MG63 (cell line): Measurements from ENCODE around the gene OBSCN. TPM values are rescaled to one million over a fixed set of nuclear protein-coding genes. Genes with fewer than 3 reads are reported as not detected.
"Not testable (repeated sequence)": the region's sequence is repeated elsewhere in the genome, so short reads cannot be mapped to it uniquely, and the experiment has no call there.

Experiments
- DNase-seq: peaks from one replicate; pipeline ENCODE4 v3.0.0-alpha.2; 2020
- H3K27me3 ChIP-seq: fragments of 250-450 bp; sonication (Bioruptor Pico); 2 replicates; pipeline ENCODE4 v1.5.1; 2020; ENCODE audit warnings: mild to moderate bottlenecking, moderate library complexity
- H3K36me3 ChIP-seq: fragments of 250-450 bp; sonication (Bioruptor Pico); 2 replicates; pipeline ENCODE4 v1.5.1; 2020; ENCODE audit warnings: mild to moderate bottlenecking, moderate library complexity
- H3K4me3 ChIP-seq: fragments of 250-450 bp; sonication (Bioruptor Pico); 2 replicates; pipeline ENCODE4 v1.5.1; 2020; ENCODE audit warnings: mild to moderate bottlenecking, moderate library complexity
- H3K9me3 ChIP-seq: fragments of 250-450 bp; sonication (Bioruptor Pico); 2 replicates; pipeline ENCODE4 v1.5.1; 2020; ENCODE audit warnings: mild to moderate bottlenecking, moderate library complexity
- total RNA-seq: library from RNA; depleted of rRNA; stranded (reverse); fragments of >200 nt; shearing (Covaris generic); gene quantifications from 2 replicates; pipeline ENCODE4 v1.2.3, GENCODE V29; 2014; ENCODE audit warnings: low replicate concordance

The OBSCN gene
- total RNA-seq, 1 experiment from 2014 or later, result 2.8 TPM

GRCh38 chr1:228177721-228178710 is 29.8 kb upstream of the OBSCN start:
- Histone ChIP-seq H3K4me3 (no peak overlapping the region), H3K36me3 (no peaks in the 10 kb centered on the region; the same call in 1 of the 2 replicates), H3K9me3 (no peaks in the 10 kb centered on the region), H3K27me3 (no peaks in the 10 kb centered on the region)
- DNase-seq, result no peak

GRCh38 chr1:228178737-228179684 is 28.8 kb upstream of the OBSCN start:
- no peaks in the 10 kb centered on the region for H3K27me3 ChIP-seq
- no peaks in the 10 kb centered on the region for H3K9me3 ChIP-seq
- no peaks in the 10 kb centered on the region; the same call in 1 of the 2 replicates for H3K36me3 ChIP-seq
- no peak for DNase-seq
- H3K4me3 ChIP-seq, result no peak overlapping the region

GRCh38 chr1:228180271-228180958 is 27.4 kb upstream of the OBSCN start:
- no peaks in the 10 kb centered on the region for H3K27me3 ChIP-seq
- DNase-seq, result no peak
- no peaks in the 10 kb centered on the region for H3K9me3 ChIP-seq
- H3K4me3 ChIP-seq, result no peak overlapping the region
- H3K36me3 ChIP-seq, result no peaks in the 10 kb centered on the region

GRCh38 chr1:228180959-228181644 is 26.7 kb upstream of the OBSCN start:
- no peak for DNase-seq
- no peak overlapping the region for H3K4me3 ChIP-seq
- no peaks in the 10 kb centered on the region for H3K9me3 ChIP-seq
- H3K36me3 ChIP-seq, result no peaks in the 10 kb centered on the region
- no peaks in the 10 kb centered on the region for H3K27me3 ChIP-seq

GRCh38 chr1:228181645-228182034 is 26.2 kb upstream of the OBSCN start:
- Histone ChIP-seq H3K36me3 (no peaks in the 10 kb centered on the region), H3K27me3 (no peaks in the 10 kb centered on the region), H3K9me3 (no peaks in the 10 kb centered on the region), H3K4me3 (no peak overlapping the region)
- DNase-seq, result no peak

- Histone ChIP-seq H3K27me3 (no peaks in the 10 kb centered on the region), H3K4me3 (no peak overlapping the region), H3K36me3 (no peaks in the 10 kb centered on the region), H3K9me3 (no peaks in the 10 kb centered on the region)
- no peak for DNase-seq
These were observed 25.4 kb upstream of the OBSCN start for GRCh38 chr1:228182296-228183030.

GRCh38 chr1:228184152-228184551 is 23.7 kb upstream of the OBSCN start:
- H3K9me3 ChIP-seq, result peaks cover 7% of the 10 kb centered on the region
- no peaks in the 10 kb centered on the region for H3K36me3 ChIP-seq
- H3K27me3 ChIP-seq, result no peaks in the 10 kb centered on the region
- DNase-seq, result no peak
- no peak overlapping the region for H3K4me3 ChIP-seq

GRCh38 chr1:228185641-228185965 is 22.2 kb upstream of the OBSCN start:
- peaks cover 7% of the 10 kb centered on the region for H3K9me3 ChIP-seq
- H3K4me3 ChIP-seq, result no peak overlapping the region
- DNase-seq, result no peak
- H3K27me3 ChIP-seq, result no peaks in the 10 kb centered on the region
- no peaks in the 10 kb centered on the region for H3K36me3 ChIP-seq

GRCh38 chr1:228188249-228188648 is 19.6 kb upstream of the OBSCN start:
- not testable (repeated sequence) for H3K36me3 ChIP-seq, DNase-seq, H3K27me3 ChIP-seq, H3K9me3 ChIP-seq, H3K4me3 ChIP-seq

- DNase-seq, result no peak
- Histone ChIP-seq H3K36me3 (no peaks in the 10 kb centered on the region), H3K9me3 (peaks cover 7% of the 10 kb centered on the region), H3K4me3 (no peak overlapping the region), H3K27me3 (no peaks in the 10 kb centered on the region)
These were observed 17.7 kb upstream of the OBSCN start for GRCh38 chr1:228190182-228190581.

- Histone ChIP-seq H3K27me3 (no peaks in the 10 kb centered on the region), H3K4me3 (no peak overlapping the region), H3K36me3 (no peaks in the 10 kb centered on the region), H3K9me3 (peaks cover 7% of the 10 kb centered on the region)
- DNase-seq, result no peak
These were observed 17.1 kb upstream of the OBSCN start for GRCh38 chr1:228190778-228191177.

GRCh38 chr1:228194436-228194835 is 13.4 kb upstream of the OBSCN start:
- no peak for DNase-seq
- Histone ChIP-seq H3K9me3 (peaks cover 17% of the 10 kb centered on the region), H3K27me3 (no peaks in the 10 kb centered on the region), H3K4me3 (no peak overlapping the region), H3K36me3 (peaks cover 5% of the 10 kb centered on the region)

- H3K36me3 ChIP-seq, result peaks cover 7% of the 10 kb centered on the region
- DNase-seq, result no peak
- no peaks in the 10 kb centered on the region for H3K27me3 ChIP-seq
- H3K4me3 ChIP-seq, result no peak overlapping the region
- peaks cover 24% of the 10 kb centered on the region for H3K9me3 ChIP-seq
These were observed 12.7 kb upstream of the OBSCN start for GRCh38 chr1:228194921-228195812.

GRCh38 chr1:228197555-228198147 is 10.2 kb upstream of the OBSCN start:
- Histone ChIP-seq H3K36me3 (peaks cover 7% of the 10 kb centered on the region), H3K27me3 (no peaks in the 10 kb centered on the region), H3K9me3 (peaks cover 28% of the 10 kb centered on the region), H3K4me3 (no peak overlapping the region)
- DNase-seq, result no peak
